ENCODE data around the gene TUBB.
A peak's percentile ranks its signal among the peaks of the same experiment; 100 is the strongest.

Gene TUBB

GRCh38 chr6:30719791-30720737, at the start of gene TUBB:
TUBB (plus strand) TSS chr6:30720352; CDS start chr6:30720507, 155 bp downstream.
- DNase-seq: peak; percentile 92 to 97

DNA sequence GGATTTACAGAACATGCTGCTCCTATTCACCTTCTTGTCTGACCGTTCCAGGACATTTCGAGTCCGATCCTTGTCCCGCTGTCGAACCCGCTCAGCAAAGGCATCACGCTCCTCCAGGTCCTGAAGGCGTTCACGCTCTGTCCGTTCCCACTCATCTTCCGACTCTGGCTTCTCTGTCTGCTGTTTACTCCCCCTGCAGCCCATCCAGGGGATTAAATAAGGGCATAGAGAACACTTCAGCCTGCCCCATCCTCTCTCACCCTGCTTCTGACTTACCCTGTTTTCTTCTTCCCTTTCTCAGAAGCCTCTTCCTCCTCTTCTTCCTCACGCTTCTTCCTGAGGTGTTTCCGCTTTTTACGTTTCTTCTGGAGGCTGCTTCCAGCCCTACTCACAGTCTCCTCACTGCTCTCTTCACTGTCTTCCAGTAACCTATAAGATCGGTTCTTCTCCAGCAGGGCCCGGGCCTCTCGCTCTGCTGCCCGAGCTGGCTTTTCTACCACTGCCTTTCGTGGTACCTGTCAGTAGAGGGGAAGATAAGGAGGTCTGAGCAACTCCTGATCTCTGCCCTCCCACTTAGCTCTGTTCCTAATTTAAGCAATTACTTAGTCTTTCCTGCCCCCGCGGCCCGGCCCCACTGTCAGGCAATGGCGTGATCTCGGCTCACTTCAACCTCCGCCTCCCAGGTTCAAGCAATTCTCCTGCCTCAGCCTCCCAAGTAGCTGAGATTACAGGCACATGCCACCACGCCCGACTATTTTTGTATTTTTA, 49.2 kb upstream of the TUBB start:
- no peak for DNase-seq

DNA sequence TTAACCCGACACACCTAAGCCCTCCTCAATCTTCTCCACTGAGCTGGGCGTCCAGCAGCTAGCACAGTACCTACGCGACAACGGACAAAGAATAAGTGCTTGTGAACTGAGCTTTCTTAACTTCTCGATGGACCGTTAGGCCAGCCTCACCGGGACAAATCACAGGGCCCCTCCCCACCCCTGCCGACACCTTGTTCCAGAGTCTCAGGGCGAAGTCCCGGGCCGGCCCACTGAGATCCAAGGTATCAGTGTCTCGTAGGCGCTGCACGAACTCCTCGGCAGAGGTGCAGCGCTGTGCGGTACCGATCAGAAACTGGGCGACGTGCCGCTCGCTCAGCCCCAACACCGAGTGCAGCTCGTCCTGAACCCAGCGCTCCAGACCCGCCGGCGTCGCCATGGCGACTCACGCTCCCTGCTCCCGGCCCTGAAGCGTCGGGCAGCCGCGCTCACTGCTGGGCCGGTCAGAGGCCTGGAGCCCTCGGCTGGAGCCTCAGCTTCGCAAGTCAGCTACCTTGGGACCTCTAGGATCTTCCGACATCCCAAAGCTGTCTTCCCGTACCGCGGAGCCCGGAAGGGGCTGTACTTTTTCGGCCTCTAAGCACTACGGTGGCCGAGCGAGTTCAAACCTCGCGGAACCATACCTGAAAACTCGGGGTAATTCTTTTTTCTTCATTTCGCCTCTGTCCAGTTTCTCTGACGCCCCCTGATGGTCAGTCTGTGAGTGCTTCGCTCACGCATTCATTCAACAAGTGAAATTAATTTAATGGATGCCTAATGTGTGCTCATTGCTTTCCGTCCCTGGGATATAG, 47.5 kb upstream of the TUBB start, which contains the start of gene DHX16:
TSS of gene DHX16 (minus strand) at position 562 of the 809 bp plus-strand sequence. CDS start at position 397, 165 bp downstream.
- DNase-seq: peak; percentile 88 to 96

DNA sequence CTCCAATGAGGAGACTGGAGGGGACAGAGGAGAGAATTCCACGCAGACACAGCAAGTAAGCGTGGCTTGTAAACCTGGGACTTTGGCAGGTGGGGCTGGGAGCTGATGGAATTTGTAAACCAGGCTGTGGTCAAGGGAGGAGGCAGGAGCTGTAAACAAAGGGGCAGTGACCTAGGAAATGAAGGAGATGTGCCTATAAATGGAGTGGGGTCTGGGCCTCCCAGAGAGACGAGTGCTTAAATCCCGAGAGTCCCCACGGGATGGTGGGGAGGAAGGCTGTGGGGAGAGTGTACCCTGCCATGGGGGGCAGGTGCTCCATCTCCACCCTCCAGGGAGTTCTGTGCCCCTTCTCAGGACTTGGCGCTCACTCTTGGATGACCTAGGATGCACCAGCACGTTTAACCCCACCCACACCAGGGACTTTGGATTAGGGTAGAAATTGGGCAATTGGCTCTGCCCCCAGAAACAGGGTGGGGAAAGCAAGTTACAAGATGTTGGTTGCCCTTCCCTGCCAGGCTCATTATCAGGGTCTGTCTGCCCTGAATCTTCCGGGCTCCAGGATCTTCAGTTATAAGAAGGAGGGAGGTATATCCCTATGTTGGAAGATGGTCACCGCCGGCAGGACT, 43.4 kb upstream of the TUBB start:
- DNase-seq: no peak

GRCh38 chr6:30678964-30679726, 41.0 kb upstream of the TUBB start:
- DNase-seq: peak; percentile 42 to 78

DNA sequence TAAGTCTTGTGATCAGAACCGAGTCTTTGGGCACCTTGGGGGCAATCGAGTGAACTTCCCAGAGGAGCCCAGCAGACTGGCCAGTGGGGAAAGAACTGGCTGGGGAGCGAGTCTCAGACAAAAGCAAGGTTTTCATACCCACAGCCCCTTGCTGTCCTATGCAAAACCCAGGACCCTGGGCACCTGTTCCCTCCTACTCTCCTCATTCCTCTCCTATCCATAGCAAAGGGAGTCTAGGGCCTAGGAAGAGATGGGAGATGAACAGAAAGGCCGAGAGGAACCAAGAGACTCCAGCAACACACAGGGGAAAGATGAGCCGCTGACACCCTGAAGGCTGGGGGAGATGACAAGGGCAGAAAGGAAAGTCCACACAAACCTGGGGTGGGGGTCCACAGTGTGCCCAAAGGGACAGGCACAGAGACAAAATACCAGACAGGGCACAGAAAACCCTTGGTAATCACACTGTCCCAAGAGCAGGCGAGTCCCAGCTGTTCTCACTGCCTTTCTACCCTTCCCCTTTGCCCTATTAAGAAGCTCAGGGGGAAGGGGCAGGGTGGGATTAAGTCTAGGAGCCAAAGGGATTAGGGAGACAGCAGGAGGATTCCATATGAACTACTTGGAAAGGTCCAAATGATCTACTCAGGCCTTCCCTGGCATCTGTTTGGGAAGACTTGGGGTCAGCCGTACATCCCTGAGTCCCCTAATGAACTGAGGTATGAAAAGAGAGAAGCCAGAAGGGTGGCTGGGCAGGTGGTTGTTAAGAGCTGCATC, 40.2 kb upstream of the TUBB start:
- DNase-seq: peak; percentile 89 to 96

GRCh38 chr6:30681766-30682142, 38.4 kb upstream of the TUBB start:
- no peak for DNase-seq

GRCh38 chr6:30682143-30683117, 37.7 kb upstream of the TUBB start:
- DNase-seq: no peak

- DNase-seq: no peak
Observed at GRCh38 chr6:30683183-30683979, 36.8 kb upstream of the TUBB start.

DNA sequence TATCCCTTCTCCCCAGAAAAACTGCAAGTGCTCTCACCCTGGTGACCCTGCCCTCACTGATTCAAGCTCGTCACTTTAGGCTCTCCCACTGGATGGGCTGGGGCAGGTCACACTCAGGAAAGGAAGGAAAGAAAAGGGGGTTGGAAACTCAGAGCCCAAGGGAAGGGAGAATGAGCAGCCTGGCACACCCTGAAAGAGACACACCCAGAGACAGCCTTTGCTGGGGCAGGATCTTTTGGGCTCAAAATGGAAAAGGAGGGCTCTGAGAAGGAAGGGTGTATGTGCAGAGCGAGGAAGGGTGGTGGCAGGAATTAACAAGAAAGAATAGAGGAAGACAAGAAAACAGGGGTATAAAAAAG, 36.2 kb upstream of the TUBB start:
- DNase-seq: no peak

DNA sequence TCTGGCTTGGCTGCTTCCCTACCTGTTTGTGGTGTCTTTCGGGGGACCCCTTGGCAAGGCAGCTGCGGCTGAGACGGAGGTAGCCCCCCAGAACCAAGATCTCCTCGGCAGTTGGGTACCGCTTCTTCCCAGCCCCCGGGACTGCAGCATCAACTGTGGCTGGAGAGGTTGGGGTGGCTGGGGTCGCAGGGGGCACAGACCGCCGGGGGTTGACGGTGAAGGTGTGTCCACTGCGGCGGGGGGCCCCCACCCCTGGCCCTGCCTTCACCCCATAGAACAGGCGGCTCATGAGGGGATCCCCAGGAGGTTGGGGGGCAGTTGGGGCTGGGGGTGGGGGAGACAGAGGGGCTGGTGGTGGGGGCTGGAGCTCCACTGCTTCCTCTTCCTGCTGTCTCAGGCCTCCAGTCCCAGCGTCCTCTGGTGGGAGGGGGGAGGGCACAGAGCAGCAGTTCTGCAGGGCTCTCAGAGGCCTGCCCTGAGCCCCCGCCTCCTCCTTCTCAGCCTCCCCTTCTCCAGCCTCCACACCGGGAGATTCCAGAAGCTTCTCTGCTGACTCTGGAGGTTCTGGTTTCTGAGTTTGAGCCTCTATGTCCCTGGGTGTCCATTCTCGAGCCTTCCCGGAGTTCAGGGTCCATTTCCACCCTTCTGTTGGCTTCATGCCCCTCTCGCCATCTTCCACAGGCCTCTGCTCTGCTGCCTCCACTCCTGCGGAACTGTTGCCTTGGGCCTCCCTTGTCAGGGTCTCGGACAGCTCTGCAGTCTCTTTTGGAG, 35.6 kb upstream of the TUBB start:
- no peak for DNase-seq

DNA sequence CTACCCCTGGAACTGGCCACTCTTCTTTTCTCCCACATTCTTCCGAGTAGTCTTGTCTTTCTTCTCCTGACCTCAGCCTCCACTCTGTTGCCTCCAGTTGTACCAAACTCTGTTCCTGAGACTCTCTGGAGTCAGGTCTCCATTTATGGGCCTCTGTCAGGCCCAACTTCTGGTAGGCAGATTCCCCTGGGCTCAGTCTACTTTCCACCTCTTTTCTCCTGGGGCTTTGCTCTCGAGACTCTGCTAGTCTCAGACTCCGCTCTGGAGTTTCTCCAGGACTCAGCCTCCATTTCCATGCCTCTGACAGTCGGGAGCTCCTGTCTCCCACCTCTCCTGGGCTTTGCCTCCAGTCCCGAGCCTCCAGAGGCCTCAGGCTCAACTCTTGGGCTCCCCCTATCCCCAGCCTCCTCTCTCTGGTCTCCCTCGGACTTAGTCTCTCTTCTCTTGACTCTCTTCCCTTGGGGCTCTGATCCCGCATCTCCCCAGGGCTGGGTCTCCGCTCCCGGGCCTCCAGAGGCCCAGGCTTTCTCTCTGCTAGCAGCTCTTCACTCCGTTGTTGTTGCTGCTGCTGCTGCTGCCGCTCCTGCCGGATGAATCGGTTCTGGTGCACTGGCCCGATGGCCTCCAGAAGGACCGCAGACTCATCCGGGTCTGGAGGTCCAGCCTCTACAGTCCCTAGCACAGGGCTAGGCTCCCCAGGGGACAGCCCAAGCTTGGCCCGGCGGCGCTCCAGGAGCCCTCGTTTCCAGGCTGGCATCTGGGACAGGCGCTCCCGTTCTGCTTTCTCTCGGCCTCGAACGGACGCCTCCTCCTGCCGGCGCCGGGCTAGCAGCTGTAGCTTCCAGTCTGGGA, 34.8 kb upstream of the TUBB start:
- no peak for DNase-seq

GRCh38 chr6:30686009-30686907, 33.9 kb upstream of the TUBB start, which contains the start of gene PPP1R18:
PPP1R18 (minus strand) TSS chr6:30686645; CDS start chr6:30686018, 627 bp downstream.
- peak in 1 of 2 experiments; percentile 21 for DNase-seq

DNA sequence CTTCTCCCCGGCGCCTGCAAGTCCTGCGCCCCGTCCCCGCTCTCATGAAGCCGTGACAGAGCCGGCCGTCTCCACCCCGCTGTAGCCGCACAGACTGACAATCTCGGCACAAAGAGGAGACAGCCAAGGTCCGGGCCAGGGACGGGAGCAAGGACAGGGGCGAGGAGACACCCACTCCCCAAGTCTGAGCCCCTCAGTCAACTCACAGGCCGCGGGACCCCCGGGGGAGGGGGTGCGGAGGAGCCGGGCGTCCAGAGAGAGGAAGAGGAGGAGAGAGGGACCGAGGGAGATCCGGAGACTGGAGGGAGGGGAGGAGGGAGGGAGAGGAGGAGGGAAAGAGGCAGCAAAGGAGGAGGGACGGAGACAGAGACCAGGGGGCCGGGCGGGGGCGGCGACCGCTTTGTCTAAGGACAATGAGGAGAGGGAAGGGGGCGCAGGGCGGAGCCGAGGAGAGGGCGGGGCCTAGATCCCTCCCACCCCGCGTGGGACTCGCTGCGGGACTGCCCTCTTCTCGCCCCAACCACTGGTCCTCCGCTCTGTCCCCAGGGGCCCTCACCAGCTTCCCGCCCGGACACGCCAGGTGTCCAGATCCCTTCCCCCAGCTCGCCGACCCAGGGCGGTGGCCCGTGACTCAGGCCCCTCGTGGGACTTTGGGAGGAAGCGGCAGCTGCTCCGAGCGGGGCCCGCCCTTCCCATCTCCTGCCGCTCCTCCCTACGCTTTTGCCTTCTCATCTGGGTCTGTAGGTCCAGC, 33.1 kb upstream of the TUBB start:
- DNase-seq: peak; percentile 76 to 82

Data from NCI-H524 (cell line).